HEK293 (cell line): Measurements from ENCODE around the gene SMIM14.

ENCODE experiments used
- CTCF ChIA-PET: fragments of 350-600 bp; formaldehyde crosslinking; extraction: SDS; loops from one replicate; lab custom pipeline; 2021; ENCODE audit warnings: antibody characterized with exemption; lab: Yijun Ruan, JAX
- POLR2A ChIA-PET: fragments of 300-600 bp; formaldehyde crosslinking; extraction: SDS; loops from one replicate; lab custom pipeline; 2020; ENCODE audit warnings: antibody characterized with exemption, inconsistent platforms; lab: Yijun Ruan, JAX
- H3K27ac ChIP-seq: fragments of 200-500 bp; sonication (Bioruptor generic); 2 replicates; pipeline ENCODE4 v1.5.1; 2014; ENCODE audit warnings: low read depth, low read length, control low read depth, inconsistent platforms; ENCODE audit errors: extremely low read depth
- H3K36me3 ChIP-seq, 2 experiments: fragments of 200-500 bp in 1 of 2; sonication (Bioruptor generic) in 1 of 2; 1 replicate in 1 of 2; 2 replicates in 1 of 2; pipeline ENCODE4 v1.5.1; 2014 to 2017; ENCODE audit warnings: inconsistent platforms in 2 of 2, low read length in 2 of 2; ENCODE audit not compliant: control insufficient read depth in 2 of 2, insufficient read depth in 1 of 2
- H3K4me1 ChIP-seq: fragments of 200-500 bp; sonication (Bioruptor generic); 2 replicates; pipeline ENCODE4 v1.5.1; 2014; ENCODE audit warnings: mild to moderate bottlenecking, low read length, inconsistent platforms; ENCODE audit not compliant: control insufficient read depth, insufficient read depth
- H3K4me3 ChIP-seq: 2 replicates; pipeline ENCODE4 v1.5.1; 2011; ENCODE audit warnings: low read depth, mild to moderate bottlenecking, control low read depth, low read length, moderate library complexity
- H3K9me3 ChIP-seq: fragments of 200-500 bp; sonication (Bioruptor generic); 2 replicates; pipeline ENCODE4 v1.5.1; 2014; ENCODE audit warnings: low read depth, low read length, inconsistent platforms; ENCODE audit not compliant: control insufficient read depth, insufficient read depth
- HOXC10 ChIP-seq: sonication (generic); formaldehyde crosslinking; IDR thresholded peaks from 2 replicates; pipeline ENCODE4 v1.8.1; 2023; ENCODE audit warnings: mild to moderate bottlenecking, missing genetic modification reagents
- IKZF3 ChIP-seq: fragments of 450-650 bp; IDR thresholded peaks from 2 replicates; pipeline ENCODE4 v1.5.0; 2018; ENCODE audit warnings: missing biosample characterization, mild to moderate bottlenecking, missing genetic modification characterization, moderate library complexity
- MEIS1 ChIP-seq: sonication (generic); formaldehyde crosslinking; IDR thresholded peaks from 2 replicates; pipeline ENCODE4 v1.8.1; 2022; ENCODE audit warnings: missing genetic modification reagents, mild to moderate bottlenecking, borderline replicate concordance
- MYNN ChIP-seq: fragments of 450-650 bp; formaldehyde crosslinking; IDR thresholded peaks from 2 replicates; pipeline ENCODE4 v1.5.1; 2016; ENCODE audit warnings: missing biosample characterization, missing genetic modification characterization, borderline replicate concordance
- OVOL3 ChIP-seq: fragments of 450-650 bp; formaldehyde crosslinking; IDR thresholded peaks from 2 replicates; pipeline ENCODE4 v1.5.1; 2016; ENCODE audit warnings: missing biosample characterization, missing genetic modification characterization
- PATZ1 ChIP-seq: fragments of 450-650 bp; formaldehyde crosslinking; IDR thresholded peaks from 2 replicates; pipeline ENCODE4 v1.5.1; 2016; ENCODE audit warnings: missing biosample characterization, missing genetic modification characterization
- TSHZ1 ChIP-seq: fragments of 450-650 bp; formaldehyde crosslinking; IDR thresholded peaks from 2 replicates; pipeline ENCODE4 v1.5.1; 2016; ENCODE audit warnings: missing biosample characterization, missing genetic modification characterization, borderline replicate concordance
- WT1 ChIP-seq: fragments of 450-650 bp; formaldehyde crosslinking; IDR thresholded peaks from 2 replicates; pipeline ENCODE4 v1.5.1; 2016; ENCODE audit warnings: missing biosample characterization, missing genetic modification characterization
- ZBTB11 ChIP-seq: fragments of 450-650 bp; formaldehyde crosslinking; conservative IDR thresholded peaks from 2 replicates; pipeline ENCODE4 v1.5.1; 2016; ENCODE audit warnings: low read depth, missing biosample characterization, missing genetic modification characterization
- ZNF140 ChIP-seq: fragments of 450-650 bp; formaldehyde crosslinking; IDR thresholded peaks from 2 replicates; pipeline ENCODE4 v1.5.1; 2016; ENCODE audit warnings: missing biosample characterization, missing genetic modification characterization
- ZNF184 ChIP-seq: fragments of 450-650 bp; IDR thresholded peaks from 2 replicates; pipeline ENCODE4 v1.5.1; 2018; ENCODE audit warnings: missing biosample characterization, mild to moderate bottlenecking, missing genetic modification characterization
- ZNF26 ChIP-seq: fragments of 450-650 bp; formaldehyde crosslinking; IDR thresholded peaks from 2 replicates; pipeline ENCODE4 v1.5.1; 2016; ENCODE audit warnings: missing biosample characterization, missing genetic modification characterization
- ZNF274 ChIP-seq, 2 experiments: fragments of 200-500 bp in 1 of 2; fragments of 450-650 bp in 1 of 2; sonication (Bioruptor generic) in 1 of 2; formaldehyde crosslinking in 1 of 2; IDR thresholded peaks; 2 replicates each; pipeline versions ENCODE4 v1.5.1 to v1.6.1; 2014 to 2016; ENCODE audit warnings: borderline replicate concordance in 1 of 2, inconsistent platforms in 1 of 2, low read length in 1 of 2, missing biosample characterization in 1 of 2, missing genetic modification characterization in 1 of 2
- ZNF311 ChIP-seq: fragments of 450-650 bp; formaldehyde crosslinking; IDR thresholded peaks from 2 replicates; pipeline ENCODE4 v1.5.1; 2017; ENCODE audit warnings: missing biosample characterization, missing genetic modification characterization, borderline replicate concordance
- ZNF449 ChIP-seq: fragments of 450-650 bp; formaldehyde crosslinking; IDR thresholded peaks from 2 replicates; pipeline ENCODE4 v1.5.1; 2017; ENCODE audit warnings: missing biosample characterization, mild to moderate bottlenecking, missing genetic modification characterization, moderate library complexity
- ZNF473 ChIP-seq: fragments of 450-650 bp; formaldehyde crosslinking; IDR thresholded peaks from 2 replicates; pipeline ENCODE4 v1.5.1; 2017; ENCODE audit warnings: missing biosample characterization, missing genetic modification characterization
- ZNF513 ChIP-seq: fragments of 450-650 bp; IDR thresholded peaks from 2 replicates; pipeline ENCODE4 v1.5.1; 2018; ENCODE audit warnings: missing biosample characterization, missing genetic modification characterization
- ZNF560 ChIP-seq: fragments of 450-650 bp; formaldehyde crosslinking; IDR thresholded peaks from 2 replicates; pipeline ENCODE4 v1.5.1; 2017; ENCODE audit warnings: missing biosample characterization, missing genetic modification characterization, borderline replicate concordance

Gene SMIM14

GRCh38 chr4:39574946-39575345, 63.7 kb downstream of the SMIM14 start:
- Histone ChIP-seq H3K27ac (no peak overlapping the region), H3K4me1 (no peaks in the 10 kb centered on the region), H3K9me3 (no peaks in the 10 kb centered on the region), H3K36me3 (no peaks in the 10 kb centered on the region), H3K4me3 (no peak overlapping the region)
- TF ChIP-seq ZNF26 (tag by site-specific recombination) (no peak), WT1 (tag by site-specific recombination) (no peak), MYNN (tag by site-specific recombination) (no peak), ZBTB11 (tag by site-specific recombination) (no peak), ZNF140 (tag by site-specific recombination) (no peak), HOXC10 (CRISPR knock-in tag) (no peak), TSHZ1 (tag by site-specific recombination) (no peak), ZNF311 (tag by site-specific recombination) (no peak), OVOL3 (tag by site-specific recombination) (no peak), PATZ1 (tag by site-specific recombination) (no peak), ZNF513 (no peak), ZNF560 (tag by site-specific recombination) (no peak), ZNF184 (tag by site-specific recombination) (no peak), IKZF3 (tag by site-specific recombination) (no peak), MEIS1 (no peak), ZNF473 (tag by site-specific recombination) (no peak), ZNF449 (tag by site-specific recombination) (no peak), ZNF274 (IDR thresholded peaks at IDR 0.05; ENCODE audit: low read length) (no peak), ZNF274 (tag by site-specific recombination; IDR thresholded peaks at IDR 0.05; ENCODE audit: borderline replicate concordance) (no peak)
- POLR2A ChIA-PET: interaction anchor here (0.7 to 1.6 kb wide), 2 partner anchors 36 to 48 kb away, joined by 4 read pairs; partner anchors contain the start of gene UGDH
- CTCF ChIA-PET: interaction anchor here (0.6 kb wide), 1 partner anchor 263 kb away, joined by 4 read pairs; no protein-coding TSS in a partner anchor
